ENCODE results near the gene ZNF599.

Gene ZNF599

GRCh38 chr19:34757441-34757840 lies 15.6 kb downstream of the ZNF599 start:
- H3K27ac ChIP-seq, result no peak overlapping the region
- no peak overlapping the region for H3K4me3 ChIP-seq

GRCh38 chr19:34744896-34745690 lies 27.9 kb downstream of the ZNF599 start:
- H3K4me3 ChIP-seq, result no peak overlapping the region
- H3K27ac ChIP-seq, result no peak overlapping the region

GRCh38 chr19:34734537-34735103 lies 38.4 kb downstream of the ZNF599 start:
- H3K4me3 ChIP-seq, result peak overlapping the region; percentile 67 to 94 (median 77)
- peak overlapping the region; percentile 87 to 99 (median 98) for H3K27ac ChIP-seq

GRCh38 chr19:34733746-34734536 lies 39.1 kb downstream of the ZNF599 start, which contains the start of gene ZNF181:
Gene ZNF181, plus strand, starts transcription at chr19:34734243. Its CDS starts 795 bp downstream, at chr19:34735038.
- Histone ChIP-seq H3K27ac (peak within 1 kb of the TSS; percentile 87 to 99 (median 98)), H3K4me3 (peak within 1 kb of the TSS; percentile 67 to 94 (median 77))

GRCh38 chr19:34733266-34733745 lies 39.7 kb downstream of the ZNF599 start:
- peak overlapping the region; percentile 67 to 94 (median 77) for H3K4me3 ChIP-seq
- peak overlapping the region; percentile 87 to 99 (median 98) for H3K27ac ChIP-seq

GRCh38 chr19:34732612-34733211 lies 40.3 kb downstream of the ZNF599 start:
- Histone ChIP-seq H3K4me3 (peak overlapping the region; percentile 67 to 94 (median 77)), H3K27ac (peak overlapping the region in 20 of 21 experiments; percentile 87 to 99 (median 98))

- Histone ChIP-seq H3K27ac (no peak overlapping the region), H3K4me3 (no peak overlapping the region)
Observed at GRCh38 chr19:34731964-34732363, 41.1 kb downstream of the ZNF599 start.

GRCh38 chr19:34731019-34731829 lies 41.8 kb downstream of the ZNF599 start:
- H3K4me3 ChIP-seq, result no peak overlapping the region
- no peak overlapping the region for H3K27ac ChIP-seq

GRCh38 chr19:34725400-34725799 lies 47.6 kb downstream of the ZNF599 start:
- Histone ChIP-seq H3K27ac (no peak overlapping the region), H3K4me3 (no peak overlapping the region)

GRCh38 chr19:34722353-34722752 lies 50.7 kb downstream of the ZNF599 start:
- Histone ChIP-seq H3K4me3 (no peak overlapping the region), H3K27ac (no peak overlapping the region)

- H3K27ac ChIP-seq, result no peak overlapping the region
- H3K4me3 ChIP-seq, result no peak overlapping the region
Observed at GRCh38 chr19:34715357-34715756, 57.7 kb downstream of the ZNF599 start.

GRCh38 chr19:34713262-34713637 lies 59.8 kb downstream of the ZNF599 start:
- no peak overlapping the region for H3K27ac ChIP-seq
- H3K4me3 ChIP-seq, result no peak overlapping the region

GRCh38 chr19:34712395-34713261 lies 60.4 kb downstream of the ZNF599 start:
- Histone ChIP-seq H3K4me3 (no peak overlapping the region), H3K27ac (no peak overlapping the region)

- no peak overlapping the region for H3K4me3 ChIP-seq
Observed at GRCh38 chr19:34711890-34712289, 61.1 kb downstream of the ZNF599 start.

More at GRCh38 chr19:34711890-34712289, 61.1 kb downstream of the ZNF599 start:
- no peak overlapping the region for H3K27ac ChIP-seq
